HG03565 (cell line): ENCODE data around the gene DENND5A.
"Not testable (repeated sequence)": the region's sequence is repeated elsewhere in the genome, so short reads cannot be mapped to it uniquely, and the experiment has no call there.

Experiments used
- ATAC-seq: cut with Tn5 transposase; IDR thresholded peaks from one replicate; pipeline ENCODE4 v1.9.1; 2021; ENCODE audit warnings: mild to moderate bottlenecking, moderate library complexity; ENCODE audit not compliant: unreplicated experiment

DENND5A gene

DNA sequence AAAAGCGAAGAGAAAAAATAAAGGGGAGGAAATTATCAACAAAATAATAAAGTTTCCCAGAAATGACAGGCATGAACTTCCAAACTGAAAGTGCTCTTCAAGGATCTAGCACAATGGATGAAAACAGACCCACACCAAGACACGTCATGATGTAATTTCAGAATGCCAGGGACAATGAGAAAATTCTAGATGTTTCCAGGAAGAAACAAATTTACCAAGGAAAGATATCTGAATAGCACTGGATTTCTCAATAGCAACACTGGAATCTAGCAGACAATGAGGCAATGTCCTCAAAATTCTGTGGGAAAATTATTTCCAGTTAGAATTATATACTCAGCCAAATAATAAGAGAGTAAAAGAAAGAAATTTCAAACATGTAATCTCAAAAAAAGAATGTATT, 46.0 kb downstream of the DENND5A start:
- ATAC-seq, result no peak

DNA sequence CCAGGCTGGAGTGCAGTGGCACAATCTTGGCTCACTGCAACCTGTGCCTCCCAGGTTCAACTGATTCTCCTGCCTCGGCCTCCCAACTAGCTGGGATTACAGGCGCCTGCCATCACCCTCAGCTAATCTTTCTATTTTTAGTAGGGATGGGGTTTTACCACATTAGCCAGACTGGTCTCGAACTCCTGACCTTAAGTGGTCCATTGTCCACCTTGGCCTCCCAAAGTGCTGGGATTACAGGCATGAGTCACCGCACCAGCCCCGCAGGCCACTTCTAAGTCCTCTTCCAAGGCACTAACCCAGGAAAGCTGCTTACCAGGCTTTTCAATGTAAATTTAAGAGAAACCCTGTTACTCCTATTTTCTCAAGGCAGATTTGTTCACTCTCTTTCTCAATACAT, 50.4 kb downstream of the DENND5A start:
- ATAC-seq, result no peak

DNA sequence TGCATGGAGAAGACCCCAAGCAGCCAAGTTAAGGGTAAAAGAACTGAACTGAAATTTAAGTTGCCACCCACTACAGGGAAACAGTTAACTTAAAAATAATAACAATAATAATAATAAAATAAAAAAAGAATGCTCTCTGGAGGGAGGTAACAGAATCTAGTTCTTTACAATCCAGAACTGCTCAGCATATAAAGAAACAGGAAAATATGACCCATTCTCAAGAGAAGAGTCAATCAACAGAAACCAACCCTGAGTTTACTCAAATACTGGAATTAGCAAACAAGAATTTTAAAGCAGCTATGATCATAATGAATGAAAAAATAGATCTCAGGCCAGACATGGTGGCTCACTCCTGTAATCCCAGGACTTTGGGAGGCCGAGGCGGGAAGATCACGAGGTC, 53.8 kb downstream of the DENND5A start:
- ATAC-seq, result peak; percentile 15

DNA sequence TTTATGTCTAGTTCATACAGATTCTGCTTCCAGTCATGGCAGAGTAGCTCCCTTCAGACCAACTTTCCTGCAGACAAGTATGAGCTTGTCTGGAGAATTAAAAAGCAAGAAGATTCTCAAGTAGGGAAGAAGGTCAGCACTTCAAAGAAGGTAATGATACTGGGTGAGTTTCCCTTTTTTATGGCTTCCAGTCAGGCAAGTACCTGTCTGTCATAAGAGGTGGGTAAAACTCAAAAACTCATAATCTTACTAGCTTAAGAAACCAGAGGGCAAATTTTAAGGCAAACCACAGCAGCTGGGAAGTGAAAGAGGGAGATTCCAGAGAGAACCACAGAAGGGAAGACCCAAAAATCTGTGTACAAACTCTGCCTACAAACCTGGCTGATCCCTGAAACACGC, 54.2 kb downstream of the DENND5A start:
- ATAC-seq, result peak; percentile 41

DNA sequence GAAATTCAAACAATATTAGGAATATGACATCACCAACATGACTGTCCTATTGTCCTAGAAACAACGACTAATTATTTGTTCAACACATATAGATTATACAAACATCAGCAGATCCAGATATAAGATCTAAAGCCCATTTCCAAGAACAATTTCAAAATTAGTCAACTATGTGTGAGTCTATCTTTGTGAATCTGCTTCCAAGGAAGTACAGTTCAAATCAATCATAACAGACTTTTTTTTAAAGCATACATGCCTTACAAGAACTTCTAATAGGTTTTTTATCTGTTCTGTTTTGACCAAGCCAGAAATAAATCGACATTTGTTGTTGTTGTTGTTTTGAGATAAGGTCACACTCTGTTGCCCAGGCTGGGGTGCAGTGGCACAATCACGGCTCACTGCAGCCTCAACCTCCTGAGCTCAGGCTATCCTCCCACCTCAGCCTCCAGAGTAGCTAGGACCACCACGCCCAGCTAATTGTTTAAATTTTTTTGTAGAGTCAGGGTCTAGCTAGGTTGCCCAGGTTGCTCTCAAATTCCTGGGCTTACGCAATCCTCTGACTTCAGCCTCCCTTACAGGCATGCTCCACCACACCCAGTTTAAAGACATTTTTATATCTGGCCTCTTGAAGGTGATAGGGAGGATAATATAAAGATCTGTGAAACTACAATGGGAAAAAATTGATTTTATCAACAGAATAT, 54.8 kb downstream of the DENND5A start:
- no peak for ATAC-seq

DNA sequence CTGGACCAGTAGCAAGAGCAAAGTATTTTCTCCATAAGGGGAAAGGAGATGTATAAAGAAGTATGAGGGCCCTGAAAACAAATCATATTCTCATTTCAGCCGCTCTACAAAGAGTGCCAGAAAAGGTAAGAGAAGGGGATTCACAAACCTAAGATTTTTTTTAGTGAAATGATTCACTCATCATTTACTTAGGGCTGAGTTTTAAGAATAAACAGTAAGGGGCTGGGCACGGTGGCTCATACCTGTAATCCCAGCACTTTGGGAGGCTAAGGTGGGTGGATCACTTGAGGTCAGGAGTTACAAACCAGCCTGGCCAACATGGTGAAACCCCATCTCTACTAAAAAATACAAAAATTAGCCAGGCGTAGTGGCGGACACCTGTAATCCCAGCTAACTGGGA, 55.5 kb downstream of the DENND5A start:
- ATAC-seq, result not testable (repeated sequence)

DNA sequence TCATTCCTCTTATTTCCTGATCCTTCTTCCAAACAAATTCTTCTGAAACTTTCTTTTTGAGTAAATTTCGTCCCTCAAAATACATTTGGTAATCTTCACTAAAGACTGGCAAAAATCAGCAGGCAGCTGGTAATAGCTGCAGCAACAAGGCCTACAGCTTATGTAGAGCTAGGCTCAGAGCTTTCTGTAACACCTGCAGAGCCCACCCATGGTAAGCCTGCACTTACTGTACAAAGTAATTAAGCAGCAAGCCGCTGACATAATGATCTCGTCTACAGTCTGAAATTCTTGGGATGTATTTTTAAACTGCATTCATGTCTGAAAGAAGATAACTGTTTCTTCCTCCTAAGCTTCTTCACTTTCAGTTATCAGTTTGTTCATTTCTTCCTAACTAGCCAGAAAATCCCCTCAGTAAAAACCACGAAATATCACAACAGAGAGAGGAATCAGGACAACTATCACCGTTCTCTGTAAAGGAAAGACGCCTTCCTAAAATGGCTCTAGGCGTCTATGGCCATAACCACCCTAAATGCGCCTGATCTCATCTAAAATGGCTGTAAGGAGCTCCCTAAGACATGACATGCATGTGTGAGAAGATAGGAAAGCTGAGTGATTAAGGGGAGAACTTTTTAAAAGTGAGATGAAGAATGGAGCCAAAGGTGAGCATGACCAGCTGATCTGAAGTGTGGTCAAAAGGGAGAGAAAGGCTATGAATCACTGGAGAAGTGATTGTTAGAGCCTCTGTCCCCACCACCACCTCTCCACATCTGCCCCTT, 56.2 kb downstream of the DENND5A start:
- no peak for ATAC-seq

DNA sequence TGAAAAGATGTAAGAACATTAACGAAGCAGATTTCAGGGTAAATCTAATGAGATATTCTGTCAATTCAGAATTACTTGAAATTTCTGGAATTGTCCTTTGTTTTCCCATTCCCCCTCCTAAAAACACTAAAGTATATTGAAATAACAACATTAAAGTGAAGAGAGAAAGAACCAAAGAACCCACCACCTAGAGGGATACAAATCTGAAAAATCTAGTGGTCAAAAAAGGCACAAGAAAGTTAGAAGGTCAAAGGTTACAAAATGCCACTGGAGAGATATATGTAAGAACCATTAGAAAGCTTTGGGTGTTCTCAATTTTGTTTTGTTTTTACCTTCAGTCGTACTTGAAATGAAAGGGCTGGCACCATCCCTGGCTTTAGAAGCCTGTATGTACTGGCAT, 57.9 kb downstream of the DENND5A start:
- ATAC-seq, result no peak

DNA sequence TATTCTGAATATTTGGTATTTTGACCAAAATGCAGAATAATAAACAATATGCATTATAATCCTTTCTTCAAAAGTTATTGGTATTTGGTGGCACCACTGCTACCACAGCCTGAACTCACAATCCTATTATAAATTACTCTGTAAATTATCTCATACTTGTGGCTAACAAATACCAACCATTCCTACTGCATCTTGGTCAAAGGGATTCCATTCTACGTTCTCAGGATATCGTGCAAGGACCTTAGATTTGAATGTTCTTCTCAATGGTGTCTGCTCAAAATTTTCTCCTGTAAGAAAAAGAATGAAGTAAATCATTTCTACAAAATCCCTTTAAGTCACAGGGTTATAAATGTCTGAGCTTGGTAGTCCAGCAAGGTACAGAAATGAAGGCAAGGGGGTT, 58.7 kb downstream of the DENND5A start:
- no peak for ATAC-seq

DNA sequence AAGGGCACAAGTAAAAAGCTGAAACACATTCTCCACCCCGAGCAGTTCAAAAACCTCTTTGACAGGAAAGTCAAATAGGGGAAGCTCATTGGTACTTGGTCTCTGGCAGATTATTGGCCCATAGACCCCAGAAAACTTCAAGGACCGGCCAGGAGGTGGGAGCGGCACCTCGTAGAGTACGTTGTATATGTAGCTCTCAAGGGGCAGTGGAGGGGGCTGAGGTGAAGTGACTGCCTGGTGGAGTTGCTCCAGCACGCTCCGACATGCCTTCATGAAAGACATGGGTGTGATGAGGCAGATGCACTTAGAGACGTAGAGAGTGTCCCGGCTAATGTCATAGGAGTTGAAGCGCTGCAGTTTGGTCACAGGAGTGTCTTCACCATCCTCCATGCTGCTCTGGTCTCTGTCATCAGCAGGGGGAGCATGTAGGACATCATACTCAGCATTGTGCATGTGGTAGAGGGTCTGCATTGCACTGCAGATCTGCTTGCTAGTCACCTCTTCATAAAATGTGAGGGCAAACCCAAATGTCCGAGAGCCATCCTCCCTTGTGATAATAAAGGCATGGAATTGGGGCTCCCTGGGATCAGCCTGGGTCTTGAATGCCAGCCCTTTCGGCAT, 61.3 kb downstream of the DENND5A start:
- no peak for ATAC-seq

DNA sequence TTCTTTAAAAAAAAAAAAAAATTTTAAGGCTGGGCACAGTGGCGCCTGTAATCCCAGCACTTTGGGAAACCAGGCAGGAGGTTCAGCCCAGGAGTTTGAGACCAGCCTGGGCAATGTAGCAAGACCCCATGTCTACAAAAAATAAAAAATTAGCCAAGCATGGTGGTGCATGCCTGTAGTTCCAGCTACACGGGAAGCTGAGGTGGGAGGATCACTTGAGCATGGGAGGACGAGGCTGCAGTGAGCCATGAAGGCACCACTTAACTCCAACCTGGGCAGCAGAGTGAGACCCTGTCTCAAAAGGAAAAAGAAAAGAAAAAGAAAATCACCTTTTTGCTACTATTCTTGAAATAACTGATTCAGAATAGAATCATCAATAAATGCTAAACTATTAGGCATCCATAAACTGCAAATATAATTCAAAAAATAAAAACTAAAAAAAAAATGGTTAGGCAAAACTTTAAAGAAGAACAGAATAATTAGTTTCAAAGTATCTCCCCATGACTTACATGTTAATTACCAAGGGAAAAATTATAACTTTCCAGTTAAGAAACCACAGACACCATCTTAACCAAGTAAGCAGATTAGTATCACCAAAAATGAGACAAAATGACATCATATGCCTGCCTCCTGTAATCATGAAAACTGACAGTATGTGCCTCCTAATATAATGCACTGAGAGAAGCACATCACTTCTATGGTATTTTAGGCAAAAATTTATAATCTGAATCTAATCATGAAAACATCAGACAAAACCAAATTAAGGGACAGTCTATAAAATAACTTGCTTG, 63.6 kb downstream of the DENND5A start:
- no peak for ATAC-seq

DNA sequence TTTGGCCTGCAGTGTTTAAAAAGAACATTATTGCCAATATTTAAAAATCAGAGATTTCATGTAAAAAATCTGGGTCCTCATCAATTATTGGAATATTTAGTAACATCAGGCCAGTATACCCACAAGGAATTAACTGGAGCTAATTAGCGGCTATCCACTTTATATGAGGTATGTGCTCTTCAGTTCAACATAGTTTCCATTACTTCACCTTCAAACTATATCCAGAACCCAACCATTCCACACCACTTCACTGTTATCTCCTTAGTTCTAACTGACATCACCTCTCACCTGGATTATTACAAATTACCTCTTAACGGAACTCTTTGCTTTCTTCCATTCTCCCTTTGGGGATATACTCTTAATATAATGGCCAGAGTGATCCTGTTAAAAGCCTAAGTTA, 64.7 kb downstream of the DENND5A start:
- ATAC-seq, result no peak

DNA sequence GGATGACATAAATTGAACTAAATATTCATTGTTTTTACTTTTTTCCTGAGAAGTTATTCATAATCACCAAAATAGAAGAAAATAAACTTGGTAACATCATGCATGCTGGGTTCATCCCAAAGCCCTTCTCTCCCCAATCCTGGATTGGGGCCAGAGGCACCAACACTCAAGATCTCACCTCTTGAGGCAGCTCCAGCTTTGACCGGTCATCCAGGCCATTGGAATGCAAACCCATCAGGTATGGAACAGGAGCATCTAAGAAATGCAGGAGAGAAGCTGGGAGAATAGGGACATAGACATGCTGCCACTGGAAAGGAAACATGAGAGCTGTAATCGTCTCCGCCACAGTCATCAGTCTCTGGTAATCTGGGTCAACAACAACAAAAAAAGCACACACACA, 71.8 kb downstream of the DENND5A start:
- no peak for ATAC-seq

DNA sequence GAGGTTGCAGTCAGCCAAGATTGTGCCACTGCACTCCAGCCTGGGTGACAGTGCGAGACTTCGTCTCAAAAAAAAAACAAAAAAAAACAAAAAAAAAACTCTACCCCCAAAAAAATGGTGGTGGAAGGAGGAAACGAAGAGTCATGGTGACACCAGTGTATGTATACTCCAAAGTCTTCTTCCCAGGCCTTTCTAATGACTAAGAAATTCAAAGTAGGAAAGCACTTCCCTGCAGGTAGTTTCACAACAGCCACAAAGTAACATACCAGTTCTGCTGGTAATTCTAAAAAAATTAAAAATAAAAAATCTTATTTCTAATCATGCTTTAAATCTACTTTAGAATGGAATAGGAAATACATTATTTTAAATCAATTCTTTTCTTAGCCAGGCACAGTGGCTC, 72.6 kb downstream of the DENND5A start:
- no peak for ATAC-seq

DNA sequence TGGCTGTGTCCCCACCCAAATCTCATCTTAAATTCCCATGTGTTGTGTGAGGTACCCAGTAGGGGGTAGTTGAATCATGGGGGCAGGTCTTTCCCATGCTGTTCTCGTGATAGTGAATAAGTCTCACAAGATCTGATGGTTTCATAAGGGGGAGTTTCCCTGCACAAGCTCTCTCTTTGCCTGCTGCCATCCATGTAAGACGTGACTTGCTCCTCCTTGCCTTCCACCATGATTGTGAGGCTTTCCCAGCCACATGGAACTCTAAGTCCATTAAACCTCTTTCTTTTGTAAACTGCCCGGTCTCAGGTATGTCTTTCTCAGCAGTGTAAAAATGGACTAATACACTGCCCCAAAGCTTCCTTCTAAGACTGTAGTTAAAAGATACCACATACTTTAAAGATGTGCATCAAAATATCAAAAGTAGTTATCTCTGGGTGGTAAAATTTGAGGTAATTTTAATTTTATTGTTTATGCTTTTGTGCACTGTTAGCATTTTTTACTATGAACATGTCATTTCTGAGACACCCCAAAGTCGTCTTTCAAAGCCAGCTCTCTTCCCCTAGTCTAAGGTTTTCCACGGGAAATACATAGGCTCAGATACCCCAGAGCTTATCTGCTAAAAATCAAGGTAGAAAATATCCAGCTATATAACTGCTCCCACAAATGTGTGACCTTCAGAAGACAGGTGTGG, 74.7 kb downstream of the DENND5A start:
- not testable (repeated sequence) for ATAC-seq

DNA sequence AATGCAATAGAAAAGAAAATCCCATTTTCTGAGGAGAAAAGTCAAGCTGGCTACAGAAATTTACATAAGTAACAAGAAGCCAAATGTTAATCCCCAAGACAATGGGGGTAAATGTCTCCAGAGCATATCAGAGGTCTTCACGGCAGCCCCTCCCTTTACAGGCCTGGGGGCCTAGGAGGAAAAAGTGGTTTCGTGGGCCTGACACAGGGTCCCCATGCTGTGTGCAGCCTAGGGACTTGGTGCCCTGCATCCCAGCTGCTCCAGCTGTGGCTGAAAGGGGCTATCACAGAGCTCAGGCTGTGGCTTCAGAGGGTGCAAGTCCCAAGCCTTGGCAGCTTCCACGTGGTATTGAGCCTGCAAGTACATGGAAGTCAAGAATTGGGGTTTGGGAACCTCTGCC, 76.3 kb downstream of the DENND5A start:
- not testable (repeated sequence) for ATAC-seq

DNA sequence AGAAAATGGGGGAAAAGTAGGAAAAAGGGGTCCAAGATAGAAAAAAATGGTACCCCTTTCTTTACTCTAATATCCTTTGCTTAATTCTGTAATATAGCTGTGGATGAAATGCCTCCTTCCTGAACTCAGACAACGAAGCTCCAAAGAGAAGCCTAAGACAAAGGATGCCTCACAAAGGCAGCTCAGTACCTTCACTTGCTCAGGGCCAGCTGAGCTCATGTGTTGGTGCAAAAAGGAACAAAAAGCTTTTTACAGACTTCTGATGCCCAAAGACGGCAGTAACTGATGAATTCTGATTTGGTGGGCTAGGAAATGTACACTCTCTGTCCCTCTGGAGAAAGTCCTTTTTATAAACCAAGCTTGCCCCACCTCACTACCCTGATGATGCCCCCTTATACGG, 77.5 kb downstream of the DENND5A start:
- ATAC-seq, result no peak

DNA sequence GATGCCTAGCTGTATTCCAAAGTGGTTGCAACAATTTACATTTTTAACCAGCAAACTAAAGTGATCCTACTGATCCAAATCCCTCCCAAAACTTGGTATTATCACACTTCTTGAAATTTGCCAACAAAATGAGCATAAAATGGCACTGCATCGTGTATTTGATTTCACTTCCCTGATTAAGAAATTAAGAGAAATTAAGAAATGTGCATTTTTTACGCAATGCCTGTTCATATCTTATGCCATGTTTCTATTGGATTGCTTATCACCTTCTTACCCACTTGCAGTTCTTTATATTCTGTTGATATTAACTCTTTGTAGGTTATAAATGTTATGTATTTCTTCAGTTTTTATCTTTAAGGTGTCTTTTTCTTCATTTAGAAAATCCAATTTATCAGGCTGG, 80.6 kb downstream of the DENND5A start:
- no peak for ATAC-seq

DNA sequence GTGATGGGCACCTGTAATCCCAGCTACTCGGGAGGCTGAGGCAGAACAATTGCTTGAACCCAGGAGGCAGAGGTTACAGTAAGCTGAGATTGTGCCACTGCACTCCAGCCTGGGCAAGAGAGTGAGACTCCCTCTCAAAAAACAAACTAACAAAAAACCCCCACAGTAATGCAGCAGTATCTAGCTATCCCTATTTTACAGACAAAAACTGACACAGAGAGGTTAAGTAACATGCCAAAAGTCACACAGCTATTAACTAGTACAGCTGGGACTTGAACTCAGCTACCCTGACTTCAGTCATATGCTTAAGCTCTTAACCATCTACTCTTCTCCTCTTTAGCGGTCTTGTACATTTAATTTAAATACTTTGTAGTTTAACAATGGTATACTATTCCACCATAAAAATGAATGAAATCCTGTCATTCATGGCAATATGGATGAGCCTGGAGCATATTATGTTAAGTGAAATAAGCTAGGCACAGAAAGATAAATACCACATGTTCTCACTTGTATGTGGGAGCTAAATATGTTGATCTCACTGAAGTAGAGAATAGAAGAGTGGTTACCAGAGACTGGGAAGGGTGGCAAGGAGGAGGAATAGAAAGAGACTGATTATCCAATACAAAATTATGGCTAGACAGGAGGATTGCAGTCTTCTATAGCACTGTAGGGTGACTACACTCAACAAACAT, 82.8 kb downstream of the DENND5A start:
- no peak for ATAC-seq

DNA sequence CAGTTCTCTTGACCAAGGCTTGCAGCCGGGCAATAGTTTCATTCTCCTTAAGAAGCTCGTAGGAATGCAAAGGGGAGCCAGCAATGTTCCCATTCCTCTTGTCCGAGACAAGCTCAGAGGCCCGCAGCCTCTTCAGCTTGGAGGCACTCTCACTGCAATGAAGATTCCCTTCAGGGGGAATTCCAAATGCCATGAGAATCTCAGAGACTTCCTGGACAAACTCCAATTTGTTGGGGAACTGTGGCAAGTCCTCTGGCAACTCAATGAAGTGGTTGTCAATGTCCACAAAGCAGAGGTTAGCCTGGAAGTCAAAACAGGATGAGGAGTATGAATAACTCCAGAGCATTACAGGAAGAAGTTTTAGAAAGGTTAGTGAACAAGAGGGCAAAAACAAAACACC, 84.4 kb downstream of the DENND5A start:
- ATAC-seq, result no peak
